ENCODE data around the gene DUSP1. TPM values are rescaled to one million over a fixed set of nuclear protein-coding genes. Genes with fewer than 3 reads are reported as not detected.
A peak's percentile ranks its signal among the peaks of the same experiment; 100 is the strongest.

The DUSP1 gene
- total RNA-seq, 2 donors from 2014 or later: 126 to 228 TPM

- intact Hi-C loops (cut with DNase I): no loop called here
- ATAC-seq (peak in 1 of 2 donors; percentile 49), DNase-seq (no peak)
These were observed 49.3 kb downstream of the DUSP1 start for GRCh38 chr5:172721455-172722326.

- intact Hi-C loops (cut with DNase I): no loop called here
These were observed 50.3 kb downstream of the DUSP1 start for GRCh38 chr5:172720655-172721054.

DNA sequence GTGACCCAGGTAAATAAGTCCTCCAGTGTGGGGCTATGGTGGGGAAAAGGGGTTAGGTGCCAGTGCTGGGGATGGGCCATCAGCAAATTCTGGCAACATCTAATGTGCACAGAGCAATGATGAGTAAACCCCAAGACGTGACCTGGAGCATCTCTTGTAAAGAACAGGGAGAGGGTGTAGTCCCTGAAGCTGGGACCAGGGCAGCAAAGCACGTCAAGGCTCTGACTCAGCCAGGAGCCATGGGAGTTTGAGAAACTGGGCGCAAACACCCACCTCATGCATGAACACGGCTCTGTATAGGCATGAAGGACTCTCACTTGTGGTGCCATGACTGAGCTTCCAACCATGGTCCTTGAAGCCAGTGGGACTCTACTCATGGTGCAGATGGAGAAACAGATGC, 51.8 kb downstream of the DUSP1 start:
- ATAC-seq (no peak), DNase-seq (no peak)
- intact Hi-C loops (cut with DNase I): loop anchor here (5.0 to 10.0 kb wide), 2 partner anchors 48 to 186 kb away; no protein-coding TSS in a partner anchor

More at GRCh38 chr5:172720655-172721054, 50.3 kb downstream of the DUSP1 start:
- DNase-seq: no peak
- no peak for ATAC-seq

GRCh38 chr5:172718527-172719114, 52.4 kb downstream of the DUSP1 start:
- ATAC-seq: no peak
- intact Hi-C loops (cut with DNase I): loop anchor here (5.0 to 10.0 kb wide), 2 partner anchors 49 to 186 kb away; no protein-coding TSS in a partner anchor
- no peak for DNase-seq

Other genes with a start within 250 kb of the DUSP1 start
- 10 to 100 TPM; 20.6 to 33.6 TPM for gene NEURL1B, start 129.9 kb downstream of the DUSP1 start, total RNA-seq
- 10 to 100 TPM; 77.3 to 90.8 TPM for gene ERGIC1, start 63.1 kb upstream of the DUSP1 start, total RNA-seq
- gene RPL26L1, start 188.2 kb upstream of the DUSP1 start, total RNA-seq: 10 to 100 TPM; 22.4 to 22.6 TPM
- gene ATP6V0E1, start 212.6 kb upstream of the DUSP1 start, total RNA-seq: 100 to 1,000 TPM; 204 to 208 TPM

Measured in left cardiac atrium (tissue), 4 donors.